Measurements from ENCODE around the gene ANKS6. TPM values are rescaled to one million over a fixed set of nuclear protein-coding genes. Genes with fewer than 3 reads are reported as not detected.

ANKS6 gene
- total and polyA plus RNA-seq, 9 of the 15 experiments (the other 6 are each of a cell fraction or from before 2014, with no cell fraction given), result 9.9 to 74.5 (median 36.9) TPM

DNA sequence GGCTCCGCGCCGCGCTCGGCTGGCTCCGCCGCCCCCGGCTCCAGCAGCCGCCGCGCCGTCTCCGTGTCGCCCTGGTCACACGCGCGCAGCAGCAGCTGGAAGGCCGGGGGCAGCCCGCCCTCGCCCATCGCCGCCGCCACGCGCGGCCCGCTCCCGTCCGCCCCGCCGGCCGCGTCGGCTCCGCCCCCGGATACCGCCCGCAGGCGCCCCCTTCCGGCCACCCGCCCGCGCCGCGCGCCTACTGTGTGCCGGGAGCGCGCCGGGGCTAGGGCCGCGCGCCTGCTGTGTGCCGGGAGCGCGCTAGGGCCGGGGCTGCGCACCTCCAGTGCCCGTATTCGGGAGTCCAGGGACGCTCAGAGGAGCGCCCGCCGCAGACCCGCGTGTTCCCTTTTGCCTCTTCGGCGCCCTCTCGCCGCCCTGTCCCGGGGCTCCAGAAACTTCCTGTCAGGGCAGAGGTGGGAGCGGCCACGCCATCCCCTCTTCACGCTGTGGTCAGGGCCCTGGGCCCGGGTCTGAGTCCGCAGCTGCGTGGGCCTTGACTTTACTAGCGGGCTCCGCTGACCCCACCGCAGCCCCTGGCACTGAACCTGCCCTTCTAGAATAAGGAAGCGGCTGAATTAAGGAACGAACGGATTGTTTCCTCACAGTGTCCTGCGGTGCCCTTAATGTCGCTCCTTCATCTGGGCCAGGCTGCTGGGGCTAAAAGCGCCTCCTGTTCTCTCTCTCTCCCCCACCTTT, at the start of gene ANKS6 (continued):
- TF ChIP-seq NCOA4 (IDR thresholded peaks at IDR 0.05; ENCODE audit: partially characterized antibody) (no peak), ZNF408 (CRISPR knock-in tag; IDR thresholded peaks at IDR 0.05; ENCODE audit: low read depth) (no peak), SMAD2 (IDR thresholded peaks at IDR 0.05; ENCODE audit: low read depth, low read length) (no peak), MCM5 (IDR thresholded peaks at IDR 0.05; ENCODE audit: low read depth) (no peak), GTF2E2 (tag; IDR thresholded peaks at IDR 0.05) (no peak), MIER1 (IDR thresholded peaks at IDR 0.05; ENCODE audit: low read depth) (no peak), ZNF124 (CRISPR knock-in tag; IDR thresholded peaks at IDR 0.05) (no peak), U2AF1 (optimal IDR thresholded peaks at IDR 0.05; ENCODE audit: low read depth, low read length) (no peak), XRCC3 (IDR thresholded peaks at IDR 0.05) (no peak), ZZZ3 (IDR thresholded peaks at IDR 0.05) (no peak), MXI1 (IDR thresholded peaks at IDR 0.05; ENCODE audit: low read depth, low read length) (no peak), HEY1 (CRISPR knock-in tag; IDR thresholded peaks at IDR 0.05; ENCODE audit: borderline replicate concordance) (no peak), NR1H2 (CRISPR knock-in tag; IDR thresholded peaks at IDR 0.05) (no peak)
- TF ChIP-seq, protein P1, sequence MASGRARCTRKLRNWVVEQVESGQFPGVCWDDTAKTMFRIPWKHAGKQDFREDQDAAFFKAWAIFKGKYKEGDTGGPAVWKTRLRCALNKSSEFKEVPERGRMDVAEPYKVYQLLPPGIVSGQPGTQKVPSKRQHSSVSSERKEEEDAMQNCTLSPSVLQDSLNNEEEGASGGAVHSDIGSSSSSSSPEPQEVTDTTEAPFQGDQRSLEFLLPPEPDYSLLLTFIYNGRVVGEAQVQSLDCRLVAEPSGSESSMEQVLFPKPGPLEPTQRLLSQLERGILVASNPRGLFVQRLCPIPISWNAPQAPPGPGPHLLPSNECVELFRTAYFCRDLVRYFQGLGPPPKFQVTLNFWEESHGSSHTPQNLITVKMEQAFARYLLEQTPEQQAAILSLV (tag; IDR thresholded peaks at IDR 0.05), result no peak
- TF ChIP-seq, protein P2, sequence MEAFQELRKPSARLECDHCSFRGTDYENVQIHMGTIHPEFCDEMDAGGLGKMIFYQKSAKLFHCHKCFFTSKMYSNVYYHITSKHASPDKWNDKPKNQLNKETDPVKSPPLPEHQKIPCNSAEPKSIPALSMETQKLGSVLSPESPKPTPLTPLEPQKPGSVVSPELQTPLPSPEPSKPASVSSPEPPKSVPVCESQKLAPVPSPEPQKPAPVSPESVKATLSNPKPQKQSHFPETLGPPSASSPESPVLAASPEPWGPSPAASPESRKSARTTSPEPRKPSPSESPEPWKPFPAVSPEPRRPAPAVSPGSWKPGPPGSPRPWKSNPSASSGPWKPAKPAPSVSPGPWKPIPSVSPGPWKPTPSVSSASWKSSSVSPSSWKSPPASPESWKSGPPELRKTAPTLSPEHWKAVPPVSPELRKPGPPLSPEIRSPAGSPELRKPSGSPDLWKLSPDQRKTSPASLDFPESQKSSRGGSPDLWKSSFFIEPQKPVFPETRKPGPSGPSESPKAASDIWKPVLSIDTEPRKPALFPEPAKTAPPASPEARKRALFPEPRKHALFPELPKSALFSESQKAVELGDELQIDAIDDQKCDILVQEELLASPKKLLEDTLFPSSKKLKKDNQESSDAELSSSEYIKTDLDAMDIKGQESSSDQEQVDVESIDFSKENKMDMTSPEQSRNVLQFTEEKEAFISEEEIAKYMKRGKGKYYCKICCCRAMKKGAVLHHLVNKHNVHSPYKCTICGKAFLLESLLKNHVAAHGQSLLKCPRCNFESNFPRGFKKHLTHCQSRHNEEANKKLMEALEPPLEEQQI (IDR thresholded peaks at IDR 0.05), result no peak
- TF ChIP-seq, protein P3, sequence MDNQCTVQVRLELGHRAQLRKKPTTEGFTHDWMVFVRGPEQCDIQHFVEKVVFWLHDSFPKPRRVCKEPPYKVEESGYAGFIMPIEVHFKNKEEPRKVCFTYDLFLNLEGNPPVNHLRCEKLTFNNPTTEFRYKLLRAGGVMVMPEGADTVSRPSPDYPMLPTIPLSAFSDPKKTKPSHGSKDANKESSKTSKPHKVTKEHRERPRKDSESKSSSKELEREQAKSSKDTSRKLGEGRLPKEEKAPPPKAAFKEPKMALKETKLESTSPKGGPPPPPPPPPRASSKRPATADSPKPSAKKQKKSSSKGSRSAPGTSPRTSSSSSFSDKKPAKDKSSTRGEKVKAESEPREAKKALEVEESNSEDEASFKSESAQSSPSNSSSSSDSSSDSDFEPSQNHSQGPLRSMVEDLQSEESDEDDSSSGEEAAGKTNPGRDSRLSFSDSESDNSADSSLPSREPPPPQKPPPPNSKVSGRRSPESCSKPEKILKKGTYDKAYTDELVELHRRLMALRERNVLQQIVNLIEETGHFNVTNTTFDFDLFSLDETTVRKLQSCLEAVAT (IDR thresholded peaks at IDR 0.05), result peak in 1 of 2 experiments; percentile 81; a peak in 2 of 4 replicates
- TF ChIP-seq, protein P4, sequence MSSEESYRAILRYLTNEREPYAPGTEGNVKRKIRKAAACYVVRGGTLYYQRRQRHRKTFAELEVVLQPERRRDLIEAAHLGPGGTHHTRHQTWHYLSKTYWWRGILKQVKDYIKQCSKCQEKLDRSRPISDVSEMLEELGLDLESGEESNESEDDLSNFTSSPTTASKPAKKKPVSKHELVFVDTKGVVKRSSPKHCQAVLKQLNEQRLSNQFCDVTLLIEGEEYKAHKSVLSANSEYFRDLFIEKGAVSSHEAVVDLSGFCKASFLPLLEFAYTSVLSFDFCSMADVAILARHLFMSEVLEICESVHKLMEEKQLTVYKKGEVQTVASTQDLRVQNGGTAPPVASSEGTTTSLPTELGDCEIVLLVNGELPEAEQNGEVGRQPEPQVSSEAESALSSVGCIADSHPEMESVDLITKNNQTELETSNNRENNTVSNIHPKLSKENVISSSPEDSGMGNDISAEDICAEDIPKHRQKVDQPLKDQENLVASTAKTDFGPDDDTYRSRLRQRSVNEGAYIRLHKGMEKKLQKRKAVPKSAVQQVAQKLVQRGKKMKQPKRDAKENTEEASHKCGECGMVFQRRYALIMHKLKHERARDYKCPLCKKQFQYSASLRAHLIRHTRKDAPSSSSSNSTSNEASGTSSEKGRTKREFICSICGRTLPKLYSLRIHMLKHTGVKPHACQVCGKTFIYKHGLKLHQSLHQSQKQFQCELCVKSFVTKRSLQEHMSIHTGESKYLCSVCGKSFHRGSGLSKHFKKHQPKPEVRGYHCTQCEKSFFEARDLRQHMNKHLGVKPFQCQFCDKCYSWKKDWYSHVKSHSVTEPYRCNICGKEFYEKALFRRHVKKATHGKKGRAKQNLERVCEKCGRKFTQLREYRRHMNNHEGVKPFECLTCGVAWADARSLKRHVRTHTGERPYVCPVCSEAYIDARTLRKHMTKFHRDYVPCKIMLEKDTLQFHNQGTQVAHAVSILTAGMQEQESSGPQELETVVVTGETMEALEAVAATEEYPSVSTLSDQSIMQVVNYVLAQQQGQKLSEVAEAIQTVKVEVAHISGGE (CRISPR knock-in tag; IDR thresholded peaks at IDR 0.05), result peak in 1 of 3 experiments; percentile 90; a peak in 2 of 6 replicates
- TF ChIP-seq, protein P5, sequence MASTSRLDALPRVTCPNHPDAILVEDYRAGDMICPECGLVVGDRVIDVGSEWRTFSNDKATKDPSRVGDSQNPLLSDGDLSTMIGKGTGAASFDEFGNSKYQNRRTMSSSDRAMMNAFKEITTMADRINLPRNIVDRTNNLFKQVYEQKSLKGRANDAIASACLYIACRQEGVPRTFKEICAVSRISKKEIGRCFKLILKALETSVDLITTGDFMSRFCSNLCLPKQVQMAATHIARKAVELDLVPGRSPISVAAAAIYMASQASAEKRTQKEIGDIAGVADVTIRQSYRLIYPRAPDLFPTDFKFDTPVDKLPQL (IDR thresholded peaks at IDR 0.05; ENCODE audit: extremely low read depth, insufficient read length), result no peak

All from K562 (cell line).